GM12874 (cell line): ENCODE measurements around the gene GPX3.

Experiments used
- CTCF ChIP-seq: IDR thresholded peaks from 2 replicates; pipeline ENCODE4 v1.5.1; 2011; ENCODE audit warnings: low read depth, mild to moderate bottlenecking, control low read depth, low read length, moderate library complexity; ENCODE audit not compliant: insufficient read depth

Gene GPX3

DNA sequence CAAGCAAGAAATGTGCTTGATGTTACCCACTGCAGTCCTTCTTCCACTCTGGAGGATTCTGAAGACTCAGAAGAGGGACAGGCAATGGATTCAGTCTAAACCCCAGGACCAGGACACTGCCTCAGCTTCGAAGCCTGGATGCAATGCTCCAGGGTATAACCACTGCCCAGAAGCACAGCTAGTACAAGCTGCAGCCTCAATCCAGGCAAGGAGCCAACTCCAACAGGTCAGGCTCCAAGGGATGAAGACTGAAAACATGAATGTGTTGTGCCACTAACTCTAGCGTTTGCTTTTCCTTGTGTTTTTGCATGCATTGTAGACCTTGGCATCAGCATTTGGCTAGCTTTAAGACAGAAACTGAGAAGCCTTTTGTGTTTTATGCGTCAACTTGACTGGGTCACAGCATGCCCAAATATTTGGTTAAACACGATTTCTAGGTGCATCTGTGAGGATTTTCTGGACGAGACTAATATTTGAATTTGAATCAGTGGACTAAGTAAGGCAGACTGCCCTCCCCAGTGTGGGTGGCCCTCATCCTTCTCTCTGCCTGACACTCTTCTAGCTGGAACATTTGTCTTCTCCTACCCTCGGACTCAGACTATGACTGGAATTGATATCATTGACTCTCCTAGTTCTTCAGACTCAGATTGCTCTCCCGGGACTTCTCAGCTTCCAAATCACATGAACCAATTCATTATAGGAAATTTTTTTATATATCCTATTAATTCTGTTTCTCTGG is 20.5 kb upstream of the GPX3 start:
- no peak for TF ChIP-seq CTCF

DNA sequence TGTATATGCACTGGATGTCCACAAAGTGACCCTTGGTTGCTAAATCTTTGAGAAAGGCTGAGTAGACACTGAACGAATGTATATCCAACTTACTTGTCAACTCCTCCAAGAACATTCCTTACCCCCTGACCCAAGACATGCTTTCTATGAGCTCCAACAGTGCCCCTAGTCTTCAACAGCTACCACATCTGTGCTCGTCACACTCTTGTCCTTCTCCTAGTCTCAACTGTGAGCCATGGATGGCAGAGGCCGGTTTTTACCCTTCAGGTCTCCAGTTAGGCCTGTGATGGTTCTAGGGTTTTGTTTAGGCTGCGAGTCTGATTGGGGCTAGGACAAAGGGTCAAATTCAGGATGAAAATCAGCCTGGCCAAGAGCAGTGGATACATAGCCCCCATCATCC is 19.0 kb upstream of the GPX3 start:
- no peak for TF ChIP-seq CTCF

DNA sequence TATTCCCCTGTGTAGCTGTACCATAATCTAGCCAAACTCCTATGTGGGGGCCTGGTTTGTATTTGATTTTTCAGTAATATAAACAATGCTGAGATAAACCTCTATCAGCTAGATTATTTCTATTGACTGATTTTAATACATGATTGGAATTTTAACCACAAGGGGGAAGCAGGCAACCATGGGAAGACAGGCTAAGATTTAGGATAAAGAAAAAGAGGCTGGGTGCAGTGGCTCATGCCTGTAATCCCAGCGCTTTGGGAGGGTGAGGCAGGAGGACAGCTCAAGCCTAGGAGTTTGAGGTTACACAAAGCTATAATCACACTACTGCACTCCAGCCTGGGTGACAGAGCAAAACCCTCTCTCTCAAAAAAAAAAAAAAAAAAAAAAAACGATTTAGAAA is 18.1 kb upstream of the GPX3 start:
- TF ChIP-seq CTCF = no peak

DNA sequence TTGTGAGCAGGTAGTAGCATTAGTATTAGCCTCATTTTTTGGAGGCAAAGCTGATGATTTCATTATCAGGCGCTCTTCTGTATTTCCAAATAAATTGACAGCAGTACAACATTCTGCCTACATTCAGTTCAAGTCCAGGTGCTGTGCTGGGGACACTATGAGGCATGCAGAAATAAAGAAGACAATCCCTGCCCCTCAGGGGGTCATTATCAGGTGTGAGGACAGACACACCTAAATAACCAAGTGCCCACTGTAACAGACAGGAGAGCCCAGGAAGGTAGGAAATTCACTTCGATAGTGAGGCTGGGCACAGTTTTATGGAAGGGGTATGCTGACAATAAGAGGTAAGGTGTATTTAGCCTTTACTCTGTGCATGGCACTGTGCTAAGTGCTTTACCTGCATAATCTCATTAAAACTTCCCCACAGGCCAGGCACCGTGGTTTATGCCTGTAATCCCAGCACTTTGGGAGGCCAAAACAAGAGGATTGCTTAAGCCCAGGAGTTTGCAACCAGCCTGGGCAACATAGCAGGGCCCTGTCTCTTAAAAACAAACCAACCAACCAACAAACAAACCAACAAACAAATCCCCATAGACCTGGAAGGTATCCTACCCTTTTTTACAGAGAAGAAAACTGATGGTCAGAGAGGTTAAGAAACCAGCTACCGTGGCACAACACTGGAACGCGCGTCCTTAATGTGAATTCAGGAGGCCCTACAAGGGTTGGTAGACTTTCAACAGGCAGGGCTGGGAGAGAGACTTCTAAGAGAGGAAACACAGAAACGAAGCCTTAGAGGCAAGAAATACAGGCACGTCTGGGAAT is 17.5 kb upstream of the GPX3 start:
- no peak for TF ChIP-seq CTCF

DNA sequence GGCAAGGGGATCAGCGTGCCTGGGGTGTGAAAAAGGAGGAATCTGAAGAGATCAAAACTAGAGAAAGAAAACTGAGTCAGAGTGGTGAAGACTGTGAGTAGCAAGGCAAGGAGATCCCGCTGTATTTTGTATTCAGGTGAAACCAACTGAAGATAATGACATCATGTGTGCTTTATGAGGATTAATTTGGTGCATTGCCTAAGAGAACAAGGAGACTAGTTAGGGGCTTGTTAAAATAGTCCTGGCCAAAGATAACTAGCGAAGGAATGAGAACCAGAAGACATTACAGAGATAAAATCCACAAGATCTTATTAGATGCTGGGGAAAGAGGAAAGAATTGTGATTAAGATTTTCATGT is 16.9 kb upstream of the GPX3 start:
- no peak for TF ChIP-seq CTCF

DNA sequence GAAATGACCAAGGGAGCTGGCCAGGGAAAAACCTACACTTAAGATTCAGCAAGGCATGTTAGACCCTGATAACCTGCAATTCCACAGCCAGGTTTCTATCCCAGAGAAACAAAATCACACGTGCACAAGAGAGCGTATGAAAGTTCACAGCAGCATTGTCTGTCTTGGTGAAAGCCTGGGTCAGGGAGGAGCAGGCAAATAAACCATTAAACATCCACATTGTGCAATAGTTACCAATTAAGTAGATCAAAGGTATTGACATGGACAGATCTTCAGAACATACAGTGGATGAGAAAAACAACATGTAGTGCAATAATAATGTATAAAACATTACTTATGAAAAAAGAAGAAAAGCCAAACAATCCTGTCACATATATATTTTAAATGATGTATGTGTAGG is 15.9 kb upstream of the GPX3 start:
- no peak for TF ChIP-seq CTCF

DNA sequence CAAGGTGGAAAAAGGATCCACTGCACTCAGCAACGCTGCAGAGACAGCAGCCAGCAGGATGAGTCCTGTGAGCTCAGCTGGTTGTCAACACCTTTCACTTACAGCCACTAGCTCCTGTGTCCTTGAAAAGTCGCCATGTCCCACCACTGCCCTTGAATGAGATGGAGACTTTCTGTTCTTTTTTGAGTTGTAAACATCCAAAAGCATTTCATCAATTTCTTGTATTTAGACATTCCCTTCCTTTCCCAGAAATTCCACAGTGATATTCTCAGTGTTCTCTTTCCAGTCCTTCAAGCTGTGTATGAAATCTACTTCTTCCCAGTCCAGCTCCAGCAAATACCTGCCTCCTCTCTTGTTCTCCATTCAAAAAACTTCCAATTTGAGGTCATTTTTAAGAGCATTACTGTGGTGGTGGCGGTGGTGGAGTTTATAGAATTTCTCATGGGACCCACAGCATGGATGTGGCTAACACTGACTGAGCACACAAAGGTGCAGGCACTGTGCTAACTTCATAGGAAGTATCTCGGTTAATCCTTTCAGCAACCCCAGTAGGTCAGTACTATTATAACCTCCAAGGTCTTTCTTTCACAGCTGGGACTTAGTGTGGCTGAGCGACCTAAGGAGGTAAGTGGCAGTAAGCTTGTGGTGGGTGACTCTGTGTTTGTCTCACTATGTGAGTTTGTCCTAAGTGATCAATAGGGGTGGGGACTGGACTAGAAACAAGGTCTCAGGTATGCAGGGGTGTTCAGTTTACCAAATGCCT is 15.0 kb upstream of the GPX3 start:
- TF ChIP-seq CTCF = no peak
